HG03378 (cell line): ENCODE measurements around the gene JOSD2.
"Not testable (repeated sequence)": the region's sequence is repeated elsewhere in the genome, so short reads cannot be mapped to it uniquely, and the experiment has no call there.

ENCODE experiments used
- ATAC-seq: cut with Tn5 transposase; IDR thresholded peaks from one replicate; pipeline ENCODE4 v1.9.1; 2021; ENCODE audit warnings: mild to moderate bottlenecking, moderate library complexity; ENCODE audit not compliant: unreplicated experiment

Gene JOSD2

DNA sequence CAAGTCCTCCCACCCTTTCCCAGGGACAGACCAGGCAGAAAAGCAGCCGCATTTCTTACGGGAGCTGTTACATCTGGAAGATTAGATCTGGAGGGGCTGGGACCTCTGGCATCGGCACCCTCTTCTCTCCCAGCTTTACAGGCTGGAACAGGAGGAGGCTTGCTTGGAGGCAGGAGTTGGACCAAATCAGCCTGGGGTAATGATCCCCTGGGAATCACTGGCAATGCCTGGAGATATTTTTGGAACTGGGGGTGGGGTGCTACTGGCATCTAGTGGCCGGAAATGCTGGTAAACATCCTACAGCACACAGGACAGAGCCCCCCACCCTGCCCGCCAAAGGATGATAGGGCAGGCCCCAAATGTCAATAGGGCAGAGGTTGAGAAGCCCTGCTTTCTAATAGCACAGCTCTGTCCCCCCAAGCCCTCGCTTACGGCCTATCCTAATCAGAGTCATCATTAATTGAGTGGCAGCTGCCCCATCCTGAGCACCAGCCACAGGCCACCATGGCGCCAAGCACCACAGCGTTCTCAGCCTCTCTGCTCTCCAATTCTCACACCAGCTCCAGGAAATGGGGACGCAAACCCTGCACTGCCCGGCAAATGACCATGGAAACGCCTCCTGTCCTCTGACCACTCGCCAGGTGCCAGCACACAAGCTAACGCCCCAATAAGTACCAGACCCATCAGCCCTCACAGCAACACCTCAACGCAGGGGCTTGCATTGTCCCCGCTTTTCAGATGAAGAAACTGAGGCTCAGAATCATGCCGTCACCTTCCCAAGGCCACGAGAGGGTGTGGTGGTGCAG lies 36.6 kb upstream of the JOSD2 start:
- no peak for ATAC-seq

DNA sequence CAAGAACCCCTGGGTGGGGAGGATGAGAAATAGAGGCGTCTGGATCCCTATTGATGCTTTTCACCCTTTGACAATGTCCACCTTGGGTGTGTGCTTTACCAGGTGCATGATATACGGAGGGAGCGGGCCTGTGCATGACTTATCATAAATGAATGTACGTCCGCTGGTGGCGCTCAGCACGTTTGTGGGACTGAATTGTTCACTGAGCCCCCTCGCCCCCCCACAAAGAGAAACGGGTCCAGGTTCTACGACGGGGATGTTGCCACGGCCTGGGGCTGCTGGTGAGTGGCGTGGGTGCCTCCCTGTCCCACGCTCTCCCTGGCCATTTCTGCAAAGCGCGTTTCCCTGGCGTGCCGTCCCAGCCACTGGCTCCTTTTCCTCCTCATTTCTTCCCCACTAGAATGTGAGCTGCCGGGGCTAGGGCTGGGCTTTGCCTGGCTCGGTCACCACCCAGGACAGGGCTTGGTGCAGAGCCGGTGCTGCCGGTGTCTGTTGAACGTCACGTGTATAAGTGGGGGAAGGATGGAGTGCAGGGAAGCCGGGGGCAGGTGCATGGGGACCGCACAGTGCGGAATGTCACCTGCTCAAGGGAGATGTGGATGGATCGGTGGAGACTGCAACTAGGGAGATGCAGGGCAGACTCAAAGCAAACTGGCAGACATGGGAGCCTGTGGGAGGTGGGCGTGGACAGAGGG lies 35.7 kb upstream of the JOSD2 start:
- ATAC-seq: no peak

DNA sequence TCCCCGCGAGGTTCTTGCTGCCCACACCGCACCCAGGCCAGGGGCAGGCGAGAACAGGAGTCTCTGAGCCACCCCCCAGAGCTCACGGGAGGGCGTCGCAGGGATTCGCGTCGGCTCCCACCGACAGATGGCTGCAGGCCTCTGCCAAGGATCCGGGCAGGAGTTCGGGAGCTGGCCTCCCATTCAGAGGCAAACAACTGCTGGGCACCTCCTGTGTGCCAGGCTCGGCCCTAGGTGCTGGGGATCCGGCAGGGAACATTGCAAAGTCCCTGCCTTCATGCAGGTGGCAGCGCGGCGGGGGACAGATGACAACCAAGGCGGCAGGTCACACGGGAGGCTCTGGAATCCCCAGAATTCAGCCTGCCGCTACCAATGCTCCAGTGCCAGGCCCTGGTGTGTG lies 32.0 kb upstream of the JOSD2 start:
- no peak for ATAC-seq

DNA sequence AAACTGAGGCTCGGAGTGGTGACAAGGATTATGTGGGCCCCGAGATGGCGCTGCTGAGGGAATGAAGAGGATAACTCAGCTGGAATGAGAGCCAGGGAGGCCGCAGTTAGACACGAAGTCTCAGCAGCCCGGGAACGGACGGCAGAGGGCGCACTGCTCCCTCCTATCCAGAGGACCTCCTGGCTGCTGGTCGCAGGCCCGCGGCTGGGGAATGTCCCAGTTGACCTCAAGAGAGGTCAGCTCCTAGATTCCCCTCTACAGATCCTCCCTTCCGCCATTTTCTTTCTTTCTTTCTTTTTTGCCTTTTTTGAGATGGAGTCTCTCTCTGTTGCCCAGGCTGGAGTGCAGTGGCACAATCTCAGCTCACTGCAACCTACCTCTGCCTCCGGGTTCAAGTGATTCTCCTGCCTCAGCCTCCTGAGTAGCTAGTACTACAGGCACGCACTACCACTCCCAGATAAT lies 26.8 kb upstream of the JOSD2 start:
- ATAC-seq: no peak

DNA sequence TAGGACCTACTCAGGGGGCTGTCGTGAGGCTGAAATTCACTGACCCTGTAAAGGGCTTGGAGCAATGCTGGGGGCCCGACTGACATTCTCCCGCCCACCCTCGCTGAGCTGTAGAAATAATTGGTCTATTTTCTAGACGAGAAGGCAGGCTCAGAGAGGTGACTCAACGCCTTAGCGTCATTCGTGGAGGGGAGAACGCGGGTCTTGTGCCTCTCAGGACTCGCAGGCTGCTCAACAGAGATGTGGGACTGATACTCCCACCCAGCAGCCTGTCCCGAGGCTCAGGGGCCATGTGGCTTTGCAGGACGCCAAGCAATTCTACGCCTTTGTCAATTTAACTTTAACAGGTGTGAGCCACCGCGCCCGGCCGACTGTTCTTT lies 26.3 kb upstream of the JOSD2 start:
- no peak for ATAC-seq

DNA sequence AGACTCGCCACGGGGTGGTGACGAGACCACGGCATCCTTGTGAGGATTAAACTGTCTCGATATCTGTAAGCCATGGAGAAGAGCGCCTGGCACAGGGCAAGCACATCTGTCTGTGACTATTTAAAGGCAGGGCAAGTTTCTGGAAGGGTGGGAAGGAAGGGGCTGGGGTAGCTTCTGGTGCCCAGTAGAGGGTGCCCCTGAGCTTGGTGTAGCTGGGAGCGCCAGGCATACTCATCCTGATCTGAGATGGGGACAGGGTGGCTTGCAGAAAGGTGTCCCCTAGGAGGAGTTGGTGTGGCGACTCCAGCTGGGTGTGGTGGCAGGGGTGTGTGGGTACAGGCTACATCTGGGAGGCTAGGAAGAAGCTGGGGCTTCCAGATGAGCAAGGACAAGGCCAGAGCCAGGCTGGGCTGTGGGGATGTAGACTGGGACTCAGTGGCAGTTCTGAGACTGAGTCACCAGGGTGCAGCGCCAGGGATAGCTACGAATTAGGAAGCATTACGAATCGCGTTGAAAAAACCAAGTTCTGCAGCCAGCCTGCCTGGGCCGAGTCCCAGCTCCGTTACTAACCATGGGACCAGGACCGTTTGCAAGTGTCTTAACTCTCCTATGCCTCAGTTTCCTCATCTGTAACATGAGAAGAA lies 25.8 kb upstream of the JOSD2 start:
- no peak for ATAC-seq

DNA sequence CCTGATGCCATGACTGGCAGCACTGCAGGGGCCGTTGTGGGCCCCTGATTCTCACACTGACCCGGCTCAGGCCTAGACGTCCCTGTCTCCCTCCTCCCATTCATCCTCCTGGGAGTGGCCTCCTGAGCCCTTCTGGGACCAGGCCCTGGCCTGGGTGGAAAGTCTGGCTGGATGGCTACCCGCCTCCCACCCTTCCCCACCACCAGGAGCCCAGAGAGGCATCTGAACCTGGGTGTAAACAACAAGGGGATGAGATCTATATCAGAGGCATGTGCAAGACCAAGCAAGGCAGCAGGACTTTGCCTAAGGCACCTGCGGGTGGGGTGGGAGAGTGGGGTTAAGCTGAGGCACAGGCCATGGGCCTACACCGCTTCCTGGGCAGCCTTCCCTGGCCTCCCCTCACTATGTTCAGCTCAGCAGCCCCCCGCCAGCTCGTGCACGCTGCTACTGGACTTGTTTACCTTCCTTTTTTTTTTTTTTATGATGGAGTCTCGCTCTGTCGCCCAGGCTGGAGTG lies 24.7 kb upstream of the JOSD2 start:
- no peak for ATAC-seq

DNA sequence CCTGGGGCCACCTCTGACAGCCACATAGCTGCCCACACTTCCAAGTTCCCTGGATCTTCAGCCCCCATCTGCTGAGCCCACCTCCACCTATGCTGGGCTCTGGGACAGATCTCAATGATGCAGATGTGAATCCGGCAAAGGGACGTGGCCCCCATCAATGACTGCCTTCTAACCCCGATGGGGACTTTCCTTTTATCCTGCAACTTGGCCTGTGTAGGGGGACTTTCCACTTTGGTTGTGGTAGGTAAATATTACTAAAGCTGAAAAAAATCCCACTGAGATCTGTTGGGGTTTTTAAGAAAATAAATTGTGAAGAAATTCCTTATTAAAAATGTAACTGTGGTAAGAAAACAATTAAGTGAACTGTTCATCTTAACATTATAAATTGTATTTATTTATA lies 23.5 kb upstream of the JOSD2 start:
- ATAC-seq: no peak

DNA sequence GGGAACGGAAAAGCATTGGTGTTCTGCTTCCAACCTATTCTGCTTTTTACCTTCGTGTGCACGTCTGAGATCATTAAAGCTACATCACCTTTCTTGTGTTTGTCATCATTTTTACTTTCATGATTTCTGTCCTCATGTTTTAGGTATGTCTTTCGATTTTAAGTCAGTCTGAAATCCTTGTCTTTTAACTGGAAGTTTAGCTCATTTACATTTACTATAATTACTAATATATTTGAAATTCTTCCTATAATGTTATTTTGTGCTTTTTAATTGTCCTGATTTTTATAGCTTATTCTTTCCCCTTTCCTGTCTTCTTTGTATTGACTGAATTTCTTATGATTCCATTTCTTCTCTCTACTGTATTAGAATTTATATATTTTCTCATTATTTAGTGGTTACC lies 22.0 kb upstream of the JOSD2 start:
- ATAC-seq: no peak

DNA sequence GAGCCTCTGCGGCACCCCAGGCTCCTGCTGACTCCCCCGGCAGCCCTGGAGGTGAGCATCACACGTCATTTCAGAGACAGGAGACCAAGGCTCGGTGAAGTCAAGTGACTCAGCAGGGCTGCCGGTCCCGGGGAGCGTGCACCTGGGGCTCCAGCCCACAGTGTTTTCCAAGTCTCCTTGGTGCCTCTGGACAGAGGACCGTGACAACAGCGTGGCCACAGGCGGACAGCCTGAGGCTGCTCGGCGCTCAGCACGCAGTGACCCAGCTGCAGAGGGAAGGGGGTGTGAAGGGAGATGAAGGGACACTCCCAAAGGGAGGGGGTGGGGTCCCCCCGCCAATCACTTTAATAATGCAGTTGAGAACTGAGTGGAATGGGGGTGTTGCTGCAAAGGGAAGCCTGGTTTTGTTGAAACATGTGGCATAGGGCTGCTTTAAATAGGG lies 20.2 kb upstream of the JOSD2 start:
- no peak for ATAC-seq

DNA sequence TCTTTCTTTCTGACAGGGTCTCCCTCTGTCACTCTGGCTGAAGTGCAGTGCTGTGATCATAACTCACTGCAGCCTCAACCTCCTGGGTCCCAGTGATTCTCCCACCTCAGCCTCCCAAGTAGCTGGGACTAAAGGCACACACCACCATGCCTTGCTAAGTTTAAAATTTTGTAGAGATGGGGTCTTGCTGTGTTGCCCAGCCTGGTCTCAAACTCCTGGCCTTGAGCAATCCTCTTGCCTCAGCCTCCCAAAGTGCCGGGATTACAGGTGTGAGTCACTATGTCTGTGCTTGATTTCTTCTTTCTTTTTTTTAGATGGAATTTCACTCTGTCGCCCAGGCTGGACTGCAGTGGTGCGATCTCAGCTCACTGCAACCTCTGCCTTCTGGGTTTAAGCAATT lies 17.1 kb upstream of the JOSD2 start:
- ATAC-seq: not testable (repeated sequence)

DNA sequence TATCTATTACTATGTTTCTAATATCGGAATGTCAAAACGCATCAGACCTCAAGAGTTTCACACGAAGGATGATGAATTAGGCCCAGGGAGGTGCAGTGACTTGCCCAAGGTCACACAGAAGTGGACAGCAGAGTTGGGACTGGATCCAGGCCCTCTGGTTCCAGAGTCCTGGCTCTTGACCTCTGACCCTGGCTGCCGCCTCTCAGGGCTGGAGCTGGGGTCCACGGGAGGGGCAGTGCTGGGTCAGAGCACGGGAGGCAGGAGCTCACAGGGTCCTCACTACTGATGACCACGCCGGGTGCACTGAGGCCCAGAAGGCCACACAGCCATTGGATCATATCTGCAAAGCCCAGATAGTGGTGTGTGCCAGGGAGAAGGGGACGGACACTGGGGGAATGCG lies 11.9 kb upstream of the JOSD2 start:
- ATAC-seq: no peak

DNA sequence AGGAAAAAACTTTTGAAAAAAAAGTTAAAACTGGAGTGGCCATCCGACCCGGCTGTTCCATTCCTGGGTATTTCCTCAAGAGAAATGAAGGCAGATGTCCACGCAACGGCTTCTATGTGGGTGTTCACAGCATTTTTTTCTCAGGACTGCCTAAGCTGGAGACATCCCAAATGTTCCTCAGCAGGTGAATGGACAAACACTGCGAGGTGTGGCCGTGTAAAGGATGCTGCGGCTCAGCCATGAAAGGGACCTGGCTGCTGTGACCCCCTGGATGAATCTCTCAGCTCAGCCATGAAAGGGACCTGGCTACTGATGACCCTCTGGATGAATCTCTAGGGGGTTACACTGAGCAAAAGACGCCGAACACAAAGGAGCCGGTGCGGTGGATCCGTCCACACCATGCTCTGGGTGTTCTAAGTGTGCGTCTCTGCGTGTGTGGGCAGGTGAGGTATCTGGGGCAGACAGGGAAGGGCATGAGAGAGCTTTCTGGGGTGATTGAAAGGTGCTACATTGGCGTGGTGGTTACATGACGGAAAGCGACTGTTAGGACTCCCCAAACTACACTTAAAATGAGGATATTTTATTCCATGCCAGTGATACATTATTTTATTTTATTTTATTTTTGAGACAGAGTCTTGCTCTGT lies 10.0 kb upstream of the JOSD2 start:
- ATAC-seq: no peak

DNA sequence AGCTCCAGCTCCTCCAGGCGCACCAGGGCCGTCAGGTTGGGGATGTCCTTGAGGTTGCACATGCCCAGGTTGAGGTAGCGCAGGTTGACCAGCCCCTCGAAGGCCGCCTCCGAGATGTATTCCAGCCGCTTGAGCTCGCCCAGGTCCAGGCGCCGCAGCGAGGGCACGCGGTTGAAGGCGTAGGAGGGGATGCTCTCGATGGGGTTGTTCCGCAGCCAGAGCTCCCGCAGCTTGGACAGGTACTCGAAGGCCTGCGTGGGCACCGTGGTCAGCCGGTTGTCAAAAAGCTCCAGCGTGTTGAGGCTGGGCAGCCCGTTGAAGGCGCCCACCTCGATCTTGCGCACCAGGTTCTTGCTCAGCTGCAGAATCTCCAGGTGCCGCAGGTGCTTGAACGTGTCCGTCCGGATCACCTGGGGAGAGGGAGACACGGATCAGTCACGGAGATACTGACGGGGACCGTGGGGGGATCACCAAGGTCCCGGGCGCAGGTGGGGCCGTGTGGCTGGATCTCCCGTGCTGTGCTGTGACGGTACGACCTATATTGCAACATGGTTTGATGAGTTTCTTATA lies 8.1 kb upstream of the JOSD2 start:
- ATAC-seq: no peak

DNA sequence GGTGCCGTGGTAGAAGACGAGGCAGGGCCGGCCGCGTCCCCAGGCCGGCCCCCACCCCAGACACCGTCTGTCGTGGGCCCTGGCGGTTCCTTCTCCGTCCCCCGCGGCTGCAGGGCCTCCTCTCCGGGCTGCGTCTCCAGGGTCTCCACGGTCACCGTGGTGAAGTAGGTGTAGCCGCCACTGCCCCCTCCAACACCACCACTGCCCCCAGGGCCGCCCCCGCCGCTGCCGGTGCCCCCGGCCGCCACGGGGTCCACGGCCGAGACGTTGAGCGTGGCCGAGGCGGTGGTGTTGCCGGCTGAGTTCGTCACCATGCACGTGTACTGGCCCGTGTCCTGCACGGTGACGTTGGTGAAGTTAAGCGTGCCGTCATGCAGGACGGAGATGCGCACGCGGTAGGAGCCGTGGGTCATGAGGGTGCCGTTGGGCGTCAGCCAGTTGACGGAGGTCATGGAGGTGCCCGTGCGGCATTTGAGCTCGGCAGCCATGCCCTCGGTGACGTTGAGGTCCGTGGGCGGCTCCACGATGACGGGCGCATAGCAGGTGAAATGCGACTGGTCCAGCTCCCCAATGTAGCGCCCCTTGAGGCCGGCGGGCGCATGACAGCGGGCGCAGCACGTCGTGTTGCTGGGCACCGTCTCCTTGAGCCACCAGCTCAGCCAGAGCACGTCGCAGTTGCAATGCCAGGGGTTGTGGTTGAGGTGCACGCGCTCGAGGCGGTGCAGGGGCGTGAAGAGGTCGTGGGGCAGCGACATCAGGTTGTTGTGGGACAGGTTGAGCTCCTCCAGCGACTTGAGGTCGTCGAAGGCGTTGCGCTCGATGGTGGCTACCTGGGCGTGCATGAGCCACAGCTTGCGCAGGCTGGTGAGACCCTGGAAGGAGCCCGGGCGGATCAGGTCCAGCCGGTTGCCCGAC lies 7.4 kb upstream of the JOSD2 start:
- no peak for ATAC-seq

DNA sequence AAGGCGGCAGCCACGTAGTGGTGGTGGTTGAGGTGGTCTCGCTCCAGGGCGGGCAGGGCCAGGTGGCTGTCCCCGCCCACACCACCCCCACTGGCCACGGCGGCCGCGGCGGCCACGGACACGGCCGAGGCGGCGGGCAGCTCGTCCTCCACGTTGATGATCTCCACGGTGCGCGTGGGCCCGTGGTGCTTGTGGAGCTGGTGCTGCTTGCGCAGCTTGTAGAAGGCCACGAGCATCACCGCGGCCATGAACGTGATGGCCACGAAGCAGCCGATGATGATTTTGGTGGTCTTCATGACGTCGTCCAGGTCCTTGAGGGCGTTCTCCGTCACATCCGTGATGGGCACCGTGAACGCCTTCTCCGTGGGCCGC lies 6.7 kb upstream of the JOSD2 start:
- ATAC-seq: no peak

DNA sequence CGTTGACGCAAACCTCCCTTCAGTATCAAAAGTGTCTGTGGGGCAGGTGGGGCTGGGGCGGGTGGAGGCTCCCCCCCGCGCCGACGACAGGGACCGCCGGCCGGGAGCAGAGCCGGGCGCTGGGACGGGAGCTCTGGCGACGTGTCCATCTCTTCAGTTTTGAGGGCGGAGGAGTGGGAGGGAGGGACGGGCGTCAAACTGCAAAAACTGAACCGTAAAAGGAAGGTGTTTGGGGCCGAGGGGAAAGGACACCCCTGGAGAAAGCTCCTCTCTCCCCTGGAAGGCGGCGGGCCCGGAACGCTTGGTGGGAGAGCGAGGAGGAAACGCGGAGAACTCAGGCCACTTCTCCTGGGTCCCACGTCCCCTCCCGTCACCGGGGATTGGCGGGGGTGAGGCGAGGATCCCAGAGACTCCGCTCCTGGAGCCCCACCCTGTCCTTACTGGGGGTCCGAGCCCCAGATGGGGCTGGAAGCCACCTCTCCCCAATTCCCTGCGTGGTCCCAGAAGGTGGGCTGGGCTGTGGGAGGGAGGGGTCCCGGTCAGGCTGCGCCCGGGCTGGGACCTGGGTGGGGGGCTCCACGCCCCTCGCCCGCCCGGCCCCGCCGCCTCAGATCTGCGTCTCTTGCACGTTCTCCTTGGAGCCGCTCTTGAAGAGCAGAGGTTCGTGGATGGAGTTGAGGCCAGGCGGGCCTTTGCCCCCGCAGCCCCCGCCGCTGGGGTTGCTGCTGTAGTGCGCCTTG lies 6.1 kb upstream of the JOSD2 start:
- no peak for ATAC-seq

DNA sequence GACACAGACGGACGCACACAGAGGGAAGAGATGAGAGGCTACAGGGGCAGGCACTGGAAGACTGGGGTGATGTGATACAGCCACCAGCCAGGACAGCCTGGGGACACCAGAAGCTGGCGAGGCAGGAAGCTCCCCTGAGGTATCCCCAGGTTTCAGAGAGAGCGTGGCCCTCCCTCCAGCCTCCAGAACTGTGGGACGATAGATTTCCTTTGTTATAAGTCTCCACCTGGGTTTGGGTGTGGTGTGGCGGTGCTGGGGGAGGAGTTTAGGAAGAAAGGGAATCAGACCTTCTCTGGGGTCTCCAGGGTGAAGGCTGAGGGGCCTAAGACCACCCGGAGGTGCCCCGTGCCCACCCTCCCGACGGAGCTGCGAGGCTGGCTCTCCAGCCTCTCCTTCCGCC lies 5.5 kb upstream of the JOSD2 start:
- ATAC-seq: no peak

DNA sequence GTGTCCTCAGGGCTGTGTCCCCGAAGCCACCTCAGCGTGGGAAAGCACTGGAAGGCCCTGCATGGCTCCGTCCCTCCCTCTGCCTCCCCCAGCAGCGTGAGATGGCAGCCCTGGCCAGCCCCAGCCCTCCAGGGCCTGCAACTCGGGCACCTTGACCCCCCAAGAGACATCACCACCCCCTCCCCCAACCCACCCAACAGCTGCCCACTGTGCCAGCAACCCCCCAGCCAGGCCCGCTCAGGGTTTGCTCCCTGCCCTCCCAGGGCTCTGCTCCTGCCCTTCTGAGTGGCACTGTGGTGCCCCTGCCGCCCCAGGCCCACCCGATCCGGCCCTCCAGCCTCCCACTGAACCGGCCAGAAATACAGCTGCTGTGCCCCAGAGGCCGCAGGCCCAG lies 4.2 kb upstream of the JOSD2 start:
- ATAC-seq: no peak
